Stimulated activated CD4-positive, alpha-beta T cell treated with anti-CD3 and anti-CD28 coated beads, Interleukin-15, amount 100 ng/mL, for 24 hours (primary cell): ENCODE measurements around the gene MZT2B.
"Not testable (repeated sequence)": the region's sequence is repeated elsewhere in the genome, so short reads cannot be mapped to it uniquely, and the experiment has no call there.

Experiments used
- DNase-seq: peaks from one replicate; pipeline ENCODE4 v3.0.0-alpha.2; 2020

MZT2B gene

DNA sequence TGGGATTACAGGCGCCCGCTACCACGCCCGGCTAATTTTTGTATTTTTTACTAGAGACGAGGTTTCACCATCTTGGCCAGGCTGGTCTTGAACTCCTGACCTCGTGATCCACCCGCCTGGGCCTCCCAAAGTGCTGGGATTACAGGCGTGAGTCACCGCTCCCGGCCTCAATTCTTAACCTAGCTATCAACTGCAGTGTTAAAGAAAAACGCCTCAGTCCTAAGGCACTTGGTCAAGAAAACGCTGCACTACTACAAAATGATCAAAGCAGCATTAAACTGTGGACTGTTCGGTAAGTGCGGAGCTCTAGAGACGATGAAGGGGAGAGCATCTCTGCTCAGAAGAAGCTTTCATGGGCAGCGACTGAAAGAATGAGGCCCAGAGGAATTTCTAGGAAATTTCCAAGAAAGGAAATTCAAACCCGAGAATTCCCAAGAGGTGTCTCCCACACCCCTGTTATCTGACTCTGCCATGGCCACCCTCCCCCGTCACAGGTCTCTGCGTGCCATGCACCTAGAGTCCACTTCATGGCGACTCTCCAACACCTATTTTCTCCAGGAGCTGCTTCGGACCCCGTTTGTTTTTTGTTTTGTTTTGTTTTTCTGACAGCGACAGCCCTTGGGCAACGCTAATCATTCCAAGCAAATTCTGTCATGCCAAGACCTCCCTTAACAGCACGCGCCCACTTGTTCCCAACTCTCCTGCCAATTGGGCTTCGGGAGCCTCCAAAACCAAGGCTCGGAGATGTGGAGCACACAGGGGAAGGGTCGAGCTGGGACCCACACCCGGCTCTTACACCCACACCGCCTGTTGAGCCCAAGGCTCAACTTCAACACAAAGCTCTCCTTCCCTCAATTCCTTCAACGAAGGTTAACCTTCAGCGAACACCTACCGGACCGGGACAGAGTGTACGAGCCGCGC, 1.4 kb upstream of the MZT2B start:
- not testable (repeated sequence) for DNase-seq

DNA sequence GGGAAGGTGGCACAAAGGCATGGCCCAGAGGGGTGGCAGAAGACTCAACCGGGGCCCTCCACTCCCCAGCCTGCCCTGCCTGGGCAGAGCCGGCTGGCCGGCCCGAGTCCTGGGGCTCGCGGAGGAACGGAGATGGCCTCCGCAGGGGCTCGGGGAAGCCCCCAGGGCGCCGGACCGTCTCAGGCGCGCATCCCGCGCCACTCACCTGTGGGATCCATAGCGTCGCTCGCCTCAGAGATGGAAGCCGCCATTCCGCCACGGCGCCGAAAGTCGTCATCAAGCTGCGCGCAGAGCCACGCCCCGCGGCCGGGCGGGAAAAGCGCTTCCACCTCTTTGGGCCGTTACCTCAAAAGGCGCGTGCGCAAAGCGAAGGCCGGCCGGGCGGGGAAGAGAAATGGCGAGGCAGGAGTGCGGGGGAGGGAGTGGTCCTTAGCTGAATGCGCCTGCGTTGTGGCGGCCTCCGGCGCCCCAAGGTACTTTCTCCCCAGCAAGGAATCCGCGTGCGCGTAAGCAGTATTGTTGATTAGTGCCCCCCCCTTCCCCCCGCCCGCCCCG, 660 bp upstream of the MZT2B start, which contains the start of gene SMPD4:
TSS of gene SMPD4 (minus strand) at position 278 of the 555 bp plus-strand sequence. CDS start 5,010 bp downstream, outside the sequence.
- peak; percentile 97 for DNase-seq

DNA sequence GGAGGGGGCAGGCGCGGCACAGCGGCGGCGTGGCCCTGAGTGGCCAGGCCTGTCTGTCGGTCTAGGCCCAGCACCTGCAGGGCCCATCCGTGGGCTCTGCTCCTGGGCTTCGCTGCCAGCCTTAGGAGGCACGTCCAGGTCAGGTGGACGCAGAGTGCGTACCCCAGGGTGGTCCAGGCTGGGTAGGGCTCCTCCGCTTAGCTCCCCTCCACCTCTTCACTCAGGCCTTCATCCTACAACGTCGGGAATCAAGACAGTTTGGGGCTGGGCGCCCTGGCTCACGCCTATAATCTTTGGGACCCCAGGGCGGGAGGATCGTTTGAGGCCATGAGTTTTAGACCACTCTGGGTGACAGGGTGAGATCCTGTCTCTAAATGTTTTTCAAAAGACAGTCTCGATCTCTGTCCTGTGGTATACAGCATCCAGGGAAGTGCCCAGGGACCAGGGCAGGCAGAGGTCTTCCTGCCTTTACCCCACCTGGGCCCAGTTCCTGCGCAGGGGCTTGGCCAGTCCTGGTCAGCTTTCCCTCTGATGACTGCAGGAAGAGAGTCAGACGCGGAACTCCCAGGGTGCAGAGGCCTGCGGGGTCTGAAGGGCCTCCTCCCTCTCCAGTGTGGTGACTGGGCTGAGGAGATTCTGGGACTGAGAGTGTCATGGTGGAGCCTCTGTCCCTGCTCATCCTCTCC, 907 bp downstream of the MZT2B start:
- not testable (repeated sequence) for DNase-seq

DNA sequence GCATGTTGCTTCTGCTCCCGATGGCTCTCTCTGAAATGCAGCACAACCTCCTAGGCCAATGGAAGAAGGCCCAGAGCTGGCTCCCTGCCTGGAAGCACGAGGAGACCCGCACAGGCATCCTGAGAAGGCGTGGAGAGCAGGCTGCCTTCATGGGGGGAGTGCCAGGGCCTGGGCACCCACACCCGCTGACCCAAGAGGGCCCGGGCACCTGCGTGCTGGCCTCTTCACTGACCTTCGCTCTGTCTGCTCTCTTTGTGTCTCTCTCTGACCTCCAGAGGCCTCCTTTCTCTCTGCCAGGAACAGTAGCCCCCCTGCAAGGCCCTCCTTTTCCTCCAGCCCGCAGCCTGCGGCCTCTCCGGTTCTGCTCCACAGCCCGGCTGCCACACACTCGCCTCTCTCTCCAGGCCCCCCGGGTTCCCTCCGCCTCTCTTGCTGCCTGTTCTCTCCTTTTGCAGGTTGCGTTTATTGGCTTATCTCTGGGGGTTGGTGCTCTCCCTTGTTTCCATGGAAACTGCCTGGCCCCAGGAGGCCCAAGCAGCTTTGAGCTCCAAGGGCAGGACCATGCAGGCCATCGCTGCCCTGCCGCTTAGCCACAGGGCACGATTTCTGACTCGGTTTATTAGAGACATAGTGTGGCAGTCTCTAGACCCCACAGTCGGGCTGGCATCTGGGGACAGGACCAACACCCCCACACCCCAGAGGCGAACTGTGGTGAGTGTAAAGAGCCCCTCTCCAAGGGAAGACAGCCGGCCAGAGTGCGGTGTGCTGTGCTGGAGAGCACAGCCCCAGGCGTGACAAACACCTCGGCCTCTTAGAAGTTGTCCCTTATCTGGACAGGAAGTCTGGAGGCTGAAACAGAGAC, 1.7 kb downstream of the MZT2B start:
- no peak for DNase-seq

DNA sequence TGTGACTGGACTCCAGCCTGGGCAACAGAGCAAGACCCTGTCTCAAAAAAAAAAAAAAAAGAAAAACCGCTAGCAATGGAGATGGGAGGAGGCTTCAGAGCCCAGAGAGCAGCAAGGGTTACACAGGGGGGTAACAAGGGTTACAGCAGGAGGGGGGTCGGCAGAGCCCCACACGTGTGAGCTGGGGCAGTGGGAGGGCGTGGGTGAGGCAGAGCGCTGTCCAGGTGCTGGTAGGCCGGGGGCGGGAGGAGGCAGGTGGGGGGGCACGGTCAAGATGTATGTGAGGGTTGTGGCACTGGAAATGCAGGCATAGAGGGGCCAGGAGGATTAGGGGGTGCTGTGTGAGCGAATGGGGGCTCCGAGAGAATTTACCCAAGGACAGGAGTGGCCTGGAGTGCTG, 3.4 kb downstream of the MZT2B start:
- DNase-seq: no peak

DNA sequence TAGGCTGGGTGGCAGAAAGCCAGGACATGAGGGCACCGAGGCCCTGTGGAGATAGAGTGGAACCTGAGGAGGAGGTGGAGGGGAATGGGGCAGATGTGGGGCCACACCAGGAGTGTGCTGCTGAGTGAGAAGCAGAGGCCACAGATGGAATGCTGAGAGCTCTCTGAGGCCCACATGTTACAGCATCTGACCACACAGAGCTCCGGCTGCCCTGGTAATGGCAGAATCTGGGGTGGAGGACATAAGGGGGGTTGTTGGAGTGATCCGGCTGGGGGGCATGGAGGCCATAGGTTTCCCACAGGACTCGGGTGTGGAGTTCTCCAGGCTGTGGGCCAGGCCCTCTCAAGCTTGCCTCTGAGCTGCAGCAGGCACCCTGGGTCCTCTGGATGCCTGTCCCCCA, 3.8 kb downstream of the MZT2B start:
- DNase-seq: no peak

DNA sequence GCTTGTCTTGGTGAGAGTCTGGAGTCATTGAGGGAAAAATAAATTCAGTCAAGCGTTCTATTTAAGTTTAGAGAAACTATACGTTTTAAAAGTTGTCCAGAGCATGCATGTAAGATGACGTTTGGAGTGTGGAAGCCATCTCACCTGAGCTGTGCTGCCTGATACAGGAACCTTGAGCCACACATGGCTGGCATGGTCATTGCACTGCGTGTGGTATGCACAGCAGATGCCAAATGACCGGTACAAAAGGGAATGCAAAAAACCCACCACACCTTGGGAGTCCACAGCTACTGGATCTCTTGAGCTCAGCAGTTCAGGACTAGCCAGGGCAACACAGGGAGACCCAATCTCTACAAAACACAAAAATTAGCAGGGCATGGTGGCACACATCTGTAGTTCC, 4.3 kb downstream of the MZT2B start:
- DNase-seq: no peak

DNA sequence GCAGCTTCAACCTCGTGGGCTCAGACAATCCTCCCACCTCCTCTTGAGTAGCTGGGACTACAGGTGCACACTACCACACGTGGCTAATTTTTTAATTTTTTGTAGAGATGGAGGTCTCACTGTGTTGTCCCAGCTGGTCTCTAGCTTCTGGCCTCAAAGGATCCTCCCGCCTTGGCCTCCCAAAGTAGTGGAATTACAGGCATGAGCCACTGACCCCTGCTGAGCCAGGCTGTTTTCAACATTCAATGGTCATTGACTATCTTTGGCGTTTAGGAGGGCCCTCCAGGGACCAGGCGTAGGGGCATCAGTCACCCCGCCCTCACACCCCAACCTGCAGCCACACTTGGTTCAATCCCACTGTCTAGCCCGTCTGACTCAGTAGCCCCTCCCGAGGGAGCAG, 5.2 kb downstream of the MZT2B start:
- no peak for DNase-seq

DNA sequence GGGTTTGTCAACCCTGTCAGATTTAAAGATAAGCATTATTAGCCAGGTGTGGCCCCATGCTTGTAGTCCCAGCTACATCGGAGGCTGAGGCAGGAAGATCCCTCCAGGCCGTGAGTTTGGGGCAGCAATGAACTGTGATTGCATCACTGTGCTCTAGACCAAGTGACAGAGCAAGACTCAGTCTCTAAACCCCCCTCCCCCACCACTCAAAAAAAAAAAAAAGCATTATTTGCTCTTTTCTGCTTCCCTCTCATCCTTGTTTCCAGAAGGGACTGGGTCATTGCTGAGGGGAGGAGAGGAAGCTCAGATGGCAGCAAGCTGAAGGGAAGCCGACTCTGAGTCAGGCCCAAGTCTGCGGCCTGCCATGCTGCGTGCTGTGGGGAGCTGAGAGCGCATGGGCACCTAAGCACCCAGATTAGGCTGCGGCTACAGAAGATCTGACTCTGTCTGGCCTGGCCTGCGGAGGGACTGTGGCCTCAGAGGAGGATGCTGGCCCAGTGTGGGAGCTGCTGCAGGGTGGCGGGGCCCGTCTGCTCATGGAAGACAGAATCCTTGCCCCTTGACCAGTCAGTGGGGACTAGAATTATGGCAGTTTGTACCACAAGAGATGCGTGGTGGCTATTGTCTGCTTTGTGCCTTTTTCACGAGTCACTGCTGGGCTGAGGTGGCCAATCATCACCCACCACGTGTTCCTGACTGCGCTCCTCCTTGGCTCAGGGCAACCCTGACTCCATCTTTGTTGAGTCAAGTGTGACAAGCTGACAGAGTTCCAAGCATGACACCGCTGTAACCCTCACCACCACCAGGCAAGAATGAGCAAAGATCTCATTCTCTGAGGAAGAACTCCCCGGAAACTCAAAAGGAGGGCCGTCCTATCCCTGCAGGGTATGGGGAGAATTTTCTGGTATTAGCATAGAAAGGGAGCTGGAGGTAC, 6.1 kb downstream of the MZT2B start:
- not testable (repeated sequence) for DNase-seq

DNA sequence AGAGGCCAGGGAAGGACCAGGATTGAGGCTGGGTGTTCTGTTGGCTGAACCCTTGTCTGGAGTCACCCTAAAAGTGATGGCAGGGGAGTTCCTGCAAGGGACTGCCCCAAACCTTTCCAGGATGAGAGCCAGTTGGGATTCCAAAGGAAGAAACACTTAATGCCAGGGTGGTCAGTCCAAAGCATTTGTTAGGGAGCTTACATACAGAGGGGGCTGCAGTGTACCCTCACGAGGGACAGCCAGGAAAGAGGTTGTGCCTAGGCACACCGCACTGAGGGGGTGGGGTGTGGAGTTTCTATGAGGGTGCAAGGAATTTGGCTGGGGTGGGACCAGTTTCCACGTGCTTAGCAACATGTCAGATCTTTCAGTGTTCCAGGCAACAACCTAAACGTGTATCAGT, 6.9 kb downstream of the MZT2B start:
- DNase-seq: not testable (repeated sequence)

DNA sequence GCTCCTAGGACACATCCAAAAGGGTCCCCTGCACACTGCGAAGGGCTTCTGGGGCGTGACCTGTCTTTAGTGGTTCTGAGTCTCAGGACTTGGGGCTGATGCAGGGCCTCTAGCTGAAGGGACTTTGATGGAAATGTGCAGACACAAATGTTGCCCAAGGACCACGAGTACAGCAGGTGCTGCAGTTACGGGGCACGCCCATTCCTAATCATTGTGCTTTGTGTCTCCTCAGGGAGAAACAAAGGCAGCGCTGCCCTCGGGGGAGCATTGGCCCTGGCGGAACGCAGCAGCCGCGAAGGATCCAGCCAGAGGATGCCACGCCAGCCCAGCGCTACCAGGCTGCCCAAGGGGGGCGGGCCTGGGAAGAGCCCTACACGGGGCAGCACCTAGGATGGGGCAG, 8.2 kb downstream of the MZT2B start:
- no peak for DNase-seq

DNA sequence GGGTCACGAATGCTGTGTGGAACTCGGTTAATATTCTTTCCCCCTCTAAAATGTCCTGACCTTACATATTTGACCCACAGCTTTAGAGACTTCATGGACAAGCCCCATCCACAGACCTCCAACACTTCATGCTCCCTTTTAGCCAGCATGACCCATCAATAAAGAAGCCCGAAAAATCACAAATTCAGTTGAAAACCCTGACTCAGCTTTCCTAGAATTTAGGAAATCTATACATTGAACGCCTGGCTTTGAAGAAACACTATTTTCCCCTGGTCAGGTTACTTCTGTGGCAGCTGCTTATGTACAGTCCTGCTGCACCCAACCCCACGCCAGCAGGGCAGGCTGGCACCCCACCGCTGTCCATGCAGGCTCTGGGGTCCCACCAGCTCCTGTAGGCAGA, 9.3 kb downstream of the MZT2B start:
- not testable (repeated sequence) for DNase-seq

DNA sequence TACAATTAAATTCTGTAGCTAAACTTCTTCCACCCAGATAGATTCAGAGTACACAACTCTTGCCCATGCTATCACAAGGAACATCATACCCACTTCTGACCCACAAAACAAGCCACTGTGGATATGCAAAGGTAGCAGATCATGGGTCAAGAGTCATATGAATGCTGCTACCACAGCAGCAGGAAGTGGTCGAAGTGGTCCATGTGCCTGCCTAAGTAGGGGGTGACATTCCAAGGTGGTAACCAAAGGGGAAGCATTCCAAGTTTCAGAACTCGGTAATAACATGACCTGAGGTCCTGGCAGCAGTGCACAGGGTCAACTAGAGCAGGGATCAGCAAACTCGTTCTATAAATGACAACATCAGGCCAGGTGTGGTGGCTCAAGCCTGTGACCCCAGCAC, 10.4 kb downstream of the MZT2B start:
- not testable (repeated sequence) for DNase-seq

DNA sequence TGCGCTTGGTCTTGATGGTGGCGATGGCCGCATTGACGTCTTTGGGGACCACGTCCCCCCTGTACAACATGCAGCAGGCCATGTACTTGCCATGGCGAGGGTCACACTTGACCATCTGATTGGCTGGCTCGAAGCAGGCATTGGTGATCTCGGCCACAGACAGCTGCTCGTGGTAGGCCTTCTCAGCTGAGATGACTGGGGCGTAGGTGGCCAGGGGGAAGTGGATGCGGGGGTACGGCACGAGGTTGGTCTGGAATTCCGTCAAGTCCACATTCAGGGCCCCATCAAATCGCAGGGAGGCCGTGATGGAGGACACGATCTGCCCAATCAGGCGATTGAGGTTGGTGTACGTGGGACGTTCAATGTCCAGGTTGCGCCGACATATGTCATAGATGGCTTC, 11.8 kb downstream of the MZT2B start:
- DNase-seq: not testable (repeated sequence)

DNA sequence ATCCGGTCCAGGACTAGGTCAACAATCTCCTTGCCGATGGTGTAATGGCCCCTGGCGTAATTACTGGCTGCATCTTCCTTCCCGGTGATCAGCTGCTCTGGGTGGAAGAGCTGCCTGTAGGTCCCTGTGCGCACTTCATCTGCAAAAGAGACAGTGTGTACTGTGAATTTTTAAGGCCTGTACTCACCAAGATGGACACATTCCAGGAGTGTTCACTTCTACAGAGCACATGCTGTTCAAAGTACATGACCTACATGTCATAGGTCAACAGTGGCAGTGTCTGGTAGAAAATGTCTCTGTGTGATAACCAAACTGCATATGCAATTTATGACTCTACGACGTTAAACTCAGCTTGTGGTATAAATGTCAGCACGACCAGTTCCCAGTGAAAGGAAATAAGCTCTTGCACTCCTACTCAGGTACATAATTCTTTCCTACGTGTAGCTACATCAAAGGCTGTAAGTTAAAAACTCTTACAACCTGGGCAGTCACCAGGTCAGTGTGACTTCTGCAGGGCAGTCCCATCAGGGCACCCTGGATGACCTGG, 13.1 kb downstream of the MZT2B start:
- not testable (repeated sequence) for DNase-seq

DNA sequence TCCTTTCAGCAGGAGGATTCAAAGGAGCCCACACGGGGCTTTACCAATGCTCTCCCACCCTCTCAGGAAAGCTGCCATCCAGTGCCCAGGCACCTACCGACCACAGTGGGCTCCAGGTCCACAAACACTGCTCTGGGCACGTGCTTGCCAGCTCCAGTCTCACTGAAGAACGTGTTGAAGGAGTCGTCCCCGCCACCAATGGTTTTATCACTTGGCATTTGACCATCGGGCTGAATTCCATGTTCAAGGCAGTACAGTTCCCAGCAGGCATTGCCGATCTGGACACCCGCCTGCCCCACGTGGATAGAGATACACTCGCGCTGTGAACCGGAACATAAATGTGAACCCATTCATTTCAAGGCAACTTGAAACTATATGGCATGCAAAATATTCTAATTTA, 14.0 kb downstream of the MZT2B start:
- DNase-seq: not testable (repeated sequence)

DNA sequence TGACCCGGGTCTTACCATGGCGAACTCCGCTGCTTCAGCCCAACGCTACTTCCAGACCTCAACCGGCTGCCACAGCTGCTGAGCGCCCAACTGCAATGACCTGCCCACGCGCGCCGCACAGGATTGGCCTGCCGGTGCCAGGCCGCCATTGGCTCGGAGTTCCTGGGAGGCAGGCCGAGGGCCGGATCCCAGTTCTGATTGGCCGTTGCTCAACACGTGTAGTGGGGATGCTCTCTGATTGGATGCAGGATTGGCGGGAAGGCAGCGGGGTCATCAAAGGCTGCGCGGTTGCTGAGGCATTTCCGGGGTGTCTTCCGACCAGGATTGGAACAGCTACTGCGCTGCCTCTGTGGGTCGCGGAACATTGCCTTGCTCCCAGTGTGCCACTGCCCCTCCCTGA, 16.3 kb downstream of the MZT2B start, which contains the start of gene TUBA3E:
TSS of gene TUBA3E (minus strand) at position 97 of the 400 bp plus-strand sequence. CDS start at position 18, 79 bp downstream.
- DNase-seq: no peak

DNA sequence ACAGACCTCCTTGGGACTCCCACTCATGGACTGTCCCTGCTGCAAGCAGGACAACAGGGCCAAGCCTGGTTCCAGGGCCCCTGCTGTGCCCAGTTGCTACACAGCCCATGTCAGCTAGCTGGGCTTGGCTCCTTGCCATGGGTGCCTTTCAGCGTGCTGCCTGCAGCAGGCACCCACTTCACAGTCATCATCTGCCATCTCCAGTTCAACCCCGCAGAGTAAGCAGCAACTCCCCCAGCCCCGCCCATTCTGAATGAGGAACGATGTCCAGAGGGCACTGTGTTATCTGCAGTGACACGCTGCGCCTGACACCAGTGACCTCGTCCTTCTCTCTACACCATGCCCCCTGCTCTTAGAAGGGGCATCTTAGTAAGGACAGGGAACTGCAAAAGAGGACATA, 20.5 kb downstream of the MZT2B start:
- not testable (repeated sequence) for DNase-seq

DNA sequence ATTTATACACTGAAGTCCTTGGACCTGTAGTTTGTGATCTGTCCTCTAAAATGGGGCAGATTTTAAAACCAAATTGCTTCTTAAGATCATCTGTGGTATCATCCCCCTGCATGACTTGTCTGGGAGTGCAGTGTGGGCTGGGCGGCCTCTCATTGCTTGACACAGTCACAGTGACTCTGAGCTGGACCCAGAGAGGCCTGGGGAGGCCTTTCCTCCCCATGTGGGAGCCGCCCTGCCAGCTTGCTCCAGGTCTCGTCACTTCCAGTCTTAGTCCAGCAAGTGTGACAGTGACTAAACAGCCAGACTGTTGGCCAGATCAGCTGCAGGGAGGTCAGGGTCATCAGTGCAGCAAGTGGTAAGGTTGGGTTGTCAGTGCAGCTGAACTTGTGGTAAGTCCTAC, 21.1 kb downstream of the MZT2B start:
- DNase-seq: not testable (repeated sequence)

DNA sequence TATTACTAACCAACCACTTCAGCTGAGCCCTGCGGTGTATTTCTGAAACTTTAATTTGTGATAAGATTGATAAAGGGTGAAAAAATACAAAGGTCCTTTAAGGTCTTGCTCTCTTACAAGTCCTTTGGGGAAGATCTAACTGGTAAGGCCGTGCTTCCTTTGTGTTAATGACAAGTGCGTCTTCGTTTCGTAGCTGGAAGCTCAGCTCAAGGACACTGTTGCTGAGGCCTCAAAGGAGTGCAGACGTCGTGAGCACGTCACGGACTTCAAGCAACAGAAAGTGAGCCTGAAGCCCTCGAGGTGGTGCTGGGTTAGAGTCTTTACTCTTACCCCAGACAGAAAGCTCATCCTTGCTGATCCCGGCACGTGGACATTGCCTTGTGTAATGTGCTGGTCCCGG, 25.0 kb downstream of the MZT2B start:
- DNase-seq: not testable (repeated sequence)

DNA sequence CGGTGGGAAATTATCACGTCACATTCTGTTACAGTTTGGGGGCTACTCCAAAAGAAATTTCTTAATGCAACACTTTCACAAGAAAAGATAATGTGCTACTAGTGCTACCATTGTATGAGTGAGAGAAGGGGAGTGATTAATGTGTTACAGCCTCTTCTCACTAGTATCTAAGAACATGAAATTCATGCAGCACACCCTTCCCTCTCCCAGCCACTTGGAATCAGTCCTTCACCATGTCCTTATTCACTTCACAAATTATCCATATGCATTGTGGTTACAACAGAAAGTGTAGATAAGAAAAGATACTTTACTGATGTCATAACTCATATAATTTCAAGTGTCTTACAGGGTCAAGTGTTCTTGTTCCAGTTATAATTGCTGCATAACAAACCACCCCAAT, 37.1 kb downstream of the MZT2B start:
- DNase-seq: not testable (repeated sequence)
